ENCODE data around the gene MT1A.
"Not testable (repeated sequence)": the region's sequence is repeated elsewhere in the genome, so short reads cannot be mapped to it uniquely, and the experiment has no call there.

MT1A gene

DNA sequence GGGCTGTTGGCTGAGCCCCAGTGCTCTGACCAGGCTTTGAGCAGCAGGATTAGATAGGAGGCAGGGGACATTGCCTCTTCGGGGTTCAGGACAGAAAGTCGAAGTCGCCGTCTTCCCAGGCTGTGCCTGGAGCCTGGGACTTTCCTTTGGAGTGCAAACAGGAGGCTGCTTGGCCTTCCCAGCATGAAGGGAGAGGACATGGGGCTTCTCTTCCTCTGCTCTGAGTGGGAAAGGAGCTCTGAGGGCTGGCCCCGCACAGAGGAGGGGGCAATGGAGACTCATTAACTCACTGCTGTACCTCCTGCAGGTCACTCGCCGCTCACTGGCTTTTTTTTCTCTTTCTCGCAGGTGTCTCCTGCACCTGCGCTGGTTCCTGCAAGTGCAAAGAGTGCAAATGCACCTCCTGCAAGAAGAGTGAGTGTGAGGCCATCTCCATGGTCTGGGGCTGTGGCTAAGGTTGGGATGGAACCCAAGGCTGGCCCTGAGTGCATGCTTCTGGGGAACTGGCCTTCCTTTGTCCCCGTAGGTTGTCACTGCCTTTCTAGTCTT lies 19.9 kb downstream of the MT1A start:
- DNase-seq = no peak

DNA sequence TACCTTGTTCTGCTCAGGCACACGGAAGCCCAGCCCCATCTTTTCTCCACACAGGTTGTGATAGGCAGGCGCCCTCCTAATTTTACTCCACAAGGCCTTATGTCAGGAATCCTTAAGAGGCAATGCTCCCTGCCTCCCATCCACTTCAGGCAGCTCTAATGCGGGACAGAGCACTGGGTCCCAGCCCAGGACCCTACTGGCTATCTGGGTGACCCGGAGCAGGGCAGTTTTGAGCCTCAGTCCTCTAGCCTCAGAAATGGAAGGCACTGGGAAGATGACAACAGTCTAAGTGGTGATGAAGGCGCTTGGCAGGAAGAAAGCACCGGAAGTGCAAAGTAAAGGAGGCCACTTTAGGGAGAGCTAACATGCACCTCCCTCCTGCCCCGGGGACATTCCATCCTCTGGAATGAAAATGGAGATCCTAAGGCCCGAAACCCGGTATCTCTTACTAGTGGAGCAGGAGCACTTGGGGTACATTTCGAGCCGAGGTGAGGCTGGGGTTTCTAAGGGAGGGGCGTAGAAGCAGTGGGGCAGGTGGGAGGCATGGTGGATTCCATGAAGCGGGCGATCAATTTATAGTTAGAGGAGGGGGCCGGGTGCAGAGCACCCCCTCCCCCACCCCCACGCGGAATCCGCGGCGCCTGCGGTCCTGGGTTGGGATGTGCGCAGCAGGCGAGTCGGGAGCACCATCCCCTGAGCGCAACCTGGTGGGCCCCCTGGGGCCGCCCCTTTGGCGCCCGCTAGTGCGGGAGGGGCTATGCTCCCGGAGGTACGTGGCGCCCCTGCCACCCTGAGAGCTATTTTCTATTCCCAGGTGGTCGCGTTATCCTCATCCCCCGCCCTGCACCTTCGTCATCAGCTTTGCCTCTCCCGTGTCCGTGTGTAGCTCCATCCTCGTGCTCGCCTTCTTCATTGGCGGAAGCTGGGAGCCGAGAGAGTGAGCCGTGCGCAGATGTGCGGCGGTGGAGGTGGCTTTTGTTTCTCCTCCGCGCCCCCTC lies 24.2 kb downstream of the MT1A start:
- no peak for DNase-seq

DNA sequence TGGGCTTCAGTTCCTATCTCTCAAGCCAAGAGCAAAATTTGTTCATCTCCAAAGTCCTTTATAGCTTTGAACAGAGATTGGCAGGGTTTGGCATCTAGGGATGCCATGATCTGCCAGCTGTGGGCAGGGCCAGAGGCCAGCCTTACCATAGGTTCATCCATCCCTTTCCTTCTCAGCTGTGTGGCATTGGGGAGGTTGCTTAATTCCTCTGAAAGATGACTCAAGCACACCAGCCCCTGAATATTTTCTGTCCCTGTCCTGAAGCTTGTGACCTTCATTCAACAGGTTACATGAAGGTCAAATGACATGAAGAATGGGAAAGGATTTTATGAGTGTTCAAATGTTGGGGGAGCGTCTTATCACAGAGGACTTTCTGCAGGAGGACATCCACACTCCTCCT lies 26.0 kb downstream of the MT1A start:
- DNase-seq = no peak

DNA sequence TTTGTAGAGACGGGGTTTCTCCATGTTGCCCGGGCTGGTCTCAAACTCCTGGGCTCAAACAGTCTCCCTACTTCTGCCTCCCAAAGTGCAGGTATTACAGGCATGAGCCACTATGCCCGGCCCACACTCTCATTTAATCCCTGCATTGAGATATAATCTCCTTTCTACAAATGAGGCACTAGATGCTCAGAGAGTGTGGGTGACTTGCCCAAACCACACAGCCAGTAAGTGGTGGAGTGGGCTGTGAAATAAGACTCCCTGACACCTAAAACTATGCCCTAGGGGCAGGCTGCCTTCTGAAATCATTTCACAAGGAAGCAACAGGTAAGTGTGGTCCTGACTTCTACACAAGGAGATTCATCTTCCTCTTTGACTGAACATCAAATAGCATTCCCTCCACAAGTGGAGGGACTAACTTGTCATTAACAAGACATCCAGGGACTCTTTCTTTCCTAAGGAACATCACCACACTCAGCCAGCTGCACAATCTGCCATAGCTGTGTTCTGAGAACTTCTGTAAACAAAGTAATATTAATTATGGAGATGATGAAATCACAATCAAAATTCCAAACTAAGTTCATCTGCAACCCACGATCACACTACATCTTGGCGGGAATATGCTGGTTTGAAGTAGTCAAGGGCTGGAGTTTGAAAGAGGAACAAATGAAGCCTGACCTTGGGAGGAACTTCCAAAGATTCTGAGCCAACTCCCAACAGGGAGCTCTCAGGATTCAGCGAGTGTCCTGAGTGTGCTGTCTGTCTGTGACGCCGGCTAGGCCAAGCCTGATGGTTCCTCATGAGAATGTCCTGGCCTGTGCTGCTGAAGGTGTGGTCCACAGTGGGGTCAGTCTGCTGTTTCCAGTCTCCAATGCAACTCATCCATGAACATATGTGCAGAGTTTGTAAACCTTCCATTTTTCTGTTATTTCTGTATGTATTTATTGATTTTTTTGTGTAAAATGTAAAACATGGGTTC lies 27.1 kb downstream of the MT1A start:
- not testable (repeated sequence) for DNase-seq

DNA sequence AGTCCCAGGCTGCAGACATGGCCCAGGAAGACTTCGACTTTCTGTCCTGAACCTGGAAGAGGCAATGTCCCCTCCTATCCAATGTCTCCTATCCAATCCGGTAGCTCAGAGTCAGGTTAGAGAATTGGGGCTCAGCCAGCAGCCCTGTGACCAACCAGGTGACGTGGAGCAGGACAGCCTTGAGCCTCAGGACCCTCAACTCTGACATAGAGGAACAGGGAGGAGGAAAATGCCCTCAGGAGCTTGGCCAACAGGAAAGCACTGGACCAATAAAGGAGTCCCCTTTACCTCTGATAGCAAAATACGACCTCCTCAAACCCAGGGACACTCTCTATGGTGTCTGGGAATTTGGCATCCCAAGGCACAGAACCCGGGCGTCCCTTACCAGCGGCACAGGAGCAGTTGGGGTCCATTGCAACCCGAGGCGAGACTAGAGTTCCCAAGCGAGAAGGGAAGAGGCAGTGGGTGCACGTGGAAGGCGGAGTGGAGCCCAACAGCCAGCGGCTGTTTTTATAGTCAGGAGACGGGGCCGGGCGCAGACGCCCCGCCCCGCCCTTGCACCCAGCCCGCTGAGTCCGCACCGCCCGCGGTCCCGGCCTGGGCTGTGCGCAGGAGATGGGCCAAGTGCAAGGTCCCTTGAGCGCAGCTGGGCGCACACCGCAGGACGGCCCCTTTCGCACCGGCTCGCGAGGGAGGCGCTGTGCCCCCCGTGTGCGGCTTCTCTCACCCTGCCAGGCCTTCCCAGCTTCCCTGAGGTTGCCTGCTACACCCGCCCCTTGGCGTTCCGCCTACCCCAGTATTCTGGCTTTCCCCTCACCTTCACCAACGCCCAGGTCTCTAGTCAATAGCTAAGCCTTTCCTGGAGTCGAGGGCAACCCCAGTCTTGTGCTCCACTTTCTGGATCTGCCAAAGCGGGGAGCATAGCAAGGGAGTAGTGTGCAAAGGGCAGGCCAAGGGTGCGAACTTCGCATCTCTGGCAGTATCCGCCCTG lies 29.4 kb downstream of the MT1A start, which contains the start of gene MT1G:
Gene MT1G (minus strand): TSS at position 485 of the 991 bp plus-strand sequence. CDS start 72 bp downstream, at position 413.
- DNase-seq = no peak

DNA sequence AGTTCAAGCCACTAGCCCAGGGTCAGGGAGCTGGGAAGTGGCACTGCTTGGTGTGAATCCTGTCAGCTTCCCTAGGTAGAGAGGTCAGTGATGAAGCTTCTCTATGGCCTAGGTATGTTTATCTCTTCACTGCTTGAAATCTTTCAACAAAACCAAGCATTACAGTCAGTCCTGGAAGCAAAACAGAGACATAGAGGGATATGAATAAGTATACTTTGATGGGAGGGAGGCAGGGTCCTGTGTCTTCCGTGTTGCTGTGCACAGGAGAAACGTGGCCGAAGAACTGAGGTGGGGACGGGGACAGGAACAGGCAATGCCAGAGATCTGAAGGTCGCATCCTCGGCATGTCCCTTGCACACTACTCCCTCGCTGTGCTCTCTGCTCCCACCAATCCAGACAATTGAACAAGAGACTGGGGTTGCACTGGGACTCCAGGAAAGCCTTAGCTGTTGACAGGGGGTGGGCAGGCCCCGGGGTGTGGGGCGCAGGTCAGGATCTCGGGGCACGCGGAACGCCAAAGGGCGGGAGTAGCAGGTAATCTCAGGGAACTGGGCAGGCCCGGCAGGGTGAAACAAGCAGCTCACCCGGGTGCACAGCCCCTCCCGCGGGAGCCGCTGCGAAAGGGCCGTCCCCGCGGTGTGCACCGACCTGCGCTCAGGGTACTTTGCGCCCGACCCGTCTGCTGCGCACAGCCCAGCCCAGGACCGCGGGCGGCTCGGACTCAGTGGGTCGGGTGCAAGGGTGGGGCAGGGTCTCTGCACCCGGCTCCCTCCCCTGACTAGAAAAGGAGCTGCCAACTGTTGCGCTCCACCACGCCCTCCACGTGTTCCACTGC lies 30.8 kb downstream of the MT1A start, which contains the start of gene MT1H:
Gene MT1H (plus strand): TSS at position 810 of the 835 bp plus-strand sequence. CDS start 71 bp downstream, outside the sequence.
- no peak for DNase-seq

DNA sequence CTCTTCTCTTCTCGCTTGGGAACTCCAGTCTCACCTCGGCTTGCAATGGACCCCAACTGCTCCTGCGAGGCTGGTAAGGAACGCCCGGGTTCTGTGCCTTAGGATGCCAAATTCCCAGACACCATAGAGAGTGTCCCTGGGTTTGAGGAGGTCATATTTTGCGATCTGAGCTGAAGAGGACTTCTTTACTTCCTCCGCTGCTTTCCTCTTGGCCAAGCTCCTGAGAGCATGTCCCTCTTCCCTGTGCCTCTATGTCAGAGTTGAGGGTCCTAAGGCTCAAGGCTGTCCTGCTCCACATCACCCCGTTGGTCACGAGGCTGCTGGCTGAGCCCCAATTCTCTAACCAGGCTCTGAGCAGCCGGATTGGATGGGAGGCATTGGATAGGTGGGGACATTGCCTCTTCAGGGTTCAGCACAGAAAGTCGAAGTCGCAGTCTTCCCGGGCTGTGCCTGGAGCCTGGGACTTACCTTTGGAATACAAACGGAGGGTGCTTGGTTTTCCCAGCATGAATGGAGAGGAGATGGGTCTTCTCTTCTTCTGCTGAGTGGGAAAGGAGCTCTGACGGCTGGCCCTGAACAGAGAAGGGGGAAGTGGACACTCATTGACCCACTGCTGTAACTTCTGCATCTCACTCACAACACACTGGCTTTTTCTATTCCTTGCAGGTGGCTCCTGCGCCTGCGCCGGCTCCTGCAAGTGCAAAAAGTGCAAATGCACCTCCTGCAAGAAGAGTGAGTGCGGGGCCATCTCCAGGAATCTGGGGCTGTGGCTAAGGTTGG lies 31.6 kb downstream of the MT1A start:
- no peak for DNase-seq

DNA sequence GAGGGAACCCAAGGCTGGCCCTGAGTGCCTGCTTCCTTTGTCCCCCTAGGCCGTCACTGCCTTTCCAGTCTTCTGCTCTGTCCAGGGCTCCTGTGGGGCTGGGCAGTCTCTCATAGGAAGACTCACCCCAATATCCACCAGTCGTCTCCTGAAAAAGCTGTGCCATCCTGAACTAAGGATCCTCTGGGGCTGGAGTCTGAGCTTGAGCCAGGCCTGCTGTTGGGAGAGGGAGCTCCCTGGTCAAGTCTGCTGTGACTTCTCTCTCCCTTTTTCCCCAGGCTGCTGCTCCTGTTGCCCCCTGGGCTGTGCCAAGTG lies 32.1 kb downstream of the MT1A start:
- no peak for DNase-seq

DNA sequence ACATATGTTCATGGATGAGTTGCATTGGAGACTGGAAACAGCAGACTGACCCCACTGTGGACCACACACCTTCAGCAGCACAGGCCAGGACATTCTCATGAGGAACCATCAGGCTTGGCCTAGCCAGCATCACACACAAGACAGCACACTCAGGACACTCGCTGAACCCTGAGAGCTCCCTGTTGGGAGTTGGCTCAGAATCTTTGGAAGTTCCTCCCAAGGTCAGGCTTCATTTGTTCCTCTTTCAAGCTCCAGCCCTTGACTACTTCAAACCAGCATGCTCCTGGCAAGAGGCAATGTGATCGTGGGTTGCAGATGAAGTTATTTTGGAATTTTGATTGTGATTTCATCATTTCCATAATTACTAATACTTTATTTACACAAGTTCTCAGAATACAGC lies 33.2 kb downstream of the MT1A start:
- DNase-seq = not testable (repeated sequence)

DNA sequence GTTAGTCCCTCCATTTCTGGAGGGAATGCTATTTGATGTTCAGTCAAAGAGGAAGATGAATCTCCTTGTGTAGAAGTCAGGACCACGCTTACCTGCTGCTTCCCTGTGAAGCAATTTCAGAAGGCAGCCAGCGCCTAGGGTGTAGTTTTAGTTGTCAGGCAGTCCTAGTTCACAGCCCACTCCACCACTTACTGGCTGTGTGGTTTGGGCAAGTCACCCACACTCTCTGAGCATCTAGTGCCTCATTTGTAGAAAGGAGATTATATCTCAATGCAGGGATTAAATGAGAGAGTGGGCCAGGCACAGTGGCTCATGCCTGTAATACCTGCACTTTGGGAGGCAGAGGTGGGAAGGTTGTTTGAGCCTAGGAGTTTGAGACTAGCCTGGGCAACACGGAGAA lies 33.7 kb downstream of the MT1A start:
- DNase-seq = not testable (repeated sequence)

DNA sequence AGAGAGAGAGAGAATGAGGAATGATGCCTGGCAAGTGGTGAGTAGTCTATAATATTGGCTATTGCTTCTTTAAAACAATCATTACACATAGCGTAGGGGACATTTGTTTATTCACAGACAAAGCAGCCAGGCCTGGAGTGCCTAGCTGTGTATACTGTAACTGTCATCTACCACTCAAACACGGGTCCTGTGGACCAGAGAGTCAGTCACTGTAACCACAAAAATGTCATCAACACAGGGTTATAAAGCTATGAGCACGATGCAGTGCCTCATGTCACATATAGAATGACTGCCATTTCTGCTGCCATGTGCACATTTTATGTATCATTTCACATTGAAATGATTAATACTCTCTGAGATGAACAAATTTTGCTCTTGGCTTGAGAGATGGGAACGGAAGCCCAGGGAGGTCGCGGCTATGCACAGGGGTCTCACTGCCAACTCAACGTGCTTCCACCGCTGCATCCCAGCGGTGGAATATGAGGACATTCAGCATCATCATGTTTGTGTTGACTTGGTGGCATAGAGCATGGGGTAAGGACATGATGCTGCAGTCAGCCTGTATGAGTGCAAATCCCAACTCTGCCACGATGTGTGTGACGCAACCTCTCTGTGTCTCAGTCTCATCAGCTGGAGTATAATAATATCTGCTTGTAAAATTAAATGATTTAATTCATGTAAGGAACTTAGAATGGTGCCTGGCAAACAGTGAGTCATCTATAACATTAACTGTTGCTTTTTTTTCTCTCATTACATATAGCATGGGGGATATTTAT lies 34.5 kb downstream of the MT1A start:
- DNase-seq = no peak

DNA sequence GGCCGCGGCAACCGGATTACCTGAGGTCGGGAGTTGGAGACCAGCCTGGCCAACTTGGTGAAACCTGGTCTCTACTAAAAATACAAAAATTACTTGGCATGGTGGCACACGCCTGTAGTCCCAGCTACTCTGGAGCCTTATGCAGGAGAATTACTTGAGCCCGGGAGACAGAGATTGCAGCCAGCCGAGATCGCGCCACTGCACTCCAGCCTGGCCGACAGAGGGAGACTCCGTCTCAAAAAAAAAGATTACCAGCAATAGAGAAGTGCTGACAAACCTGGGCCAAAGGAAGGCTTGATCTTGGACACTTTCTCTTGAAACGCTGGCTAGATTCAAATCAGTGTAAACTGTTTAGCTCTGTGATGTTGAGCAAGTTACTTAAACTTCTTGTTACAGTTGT lies 35.5 kb downstream of the MT1A start:
- no peak for DNase-seq

DNA sequence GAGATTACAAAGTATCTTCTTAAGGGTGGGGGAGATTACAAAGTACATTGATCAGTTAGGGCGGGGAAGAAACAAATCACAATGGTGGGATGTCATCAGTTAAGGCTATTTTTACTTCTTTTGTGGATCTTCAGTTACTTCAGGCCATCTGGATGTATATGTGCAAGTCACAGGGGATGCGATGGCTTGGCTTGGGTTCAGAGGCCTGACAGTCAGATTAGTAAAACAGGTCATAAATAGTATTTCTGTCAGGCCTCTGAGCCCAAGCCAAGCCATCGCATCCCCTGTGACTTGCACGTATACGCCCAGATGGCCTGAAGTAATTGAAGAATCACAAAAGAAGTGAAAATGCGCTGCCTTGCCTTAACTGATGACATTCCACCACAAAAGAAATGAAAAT lies 36.1 kb downstream of the MT1A start:
- DNase-seq = not testable (repeated sequence)

DNA sequence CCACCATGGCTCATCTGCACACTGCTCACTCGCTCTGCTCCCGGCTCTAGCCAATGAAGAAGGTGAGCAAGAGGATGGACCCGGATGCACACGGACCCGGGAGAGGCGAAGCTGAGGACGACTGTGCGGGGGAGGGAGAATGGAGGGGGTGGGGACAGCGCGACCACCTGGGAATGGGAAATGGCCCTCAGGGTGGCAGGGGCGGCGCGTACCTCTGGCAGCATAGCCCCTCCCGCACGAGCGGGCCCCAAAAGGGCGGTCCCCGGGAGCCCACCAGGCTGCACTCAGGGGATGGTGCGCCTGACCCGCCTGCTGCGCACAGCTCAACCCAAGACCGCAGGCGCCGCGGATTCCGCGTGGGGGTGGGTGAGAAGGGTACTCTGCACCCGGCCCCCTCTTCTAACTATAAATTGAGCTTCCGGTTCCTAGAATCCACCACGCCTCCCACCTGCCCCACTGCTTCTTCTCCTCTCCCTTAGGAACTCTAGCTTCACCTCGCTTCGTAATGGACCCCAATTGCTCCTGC lies 37.3 kb downstream of the MT1A start:
- DNase-seq = peak; percentile 16

DNA sequence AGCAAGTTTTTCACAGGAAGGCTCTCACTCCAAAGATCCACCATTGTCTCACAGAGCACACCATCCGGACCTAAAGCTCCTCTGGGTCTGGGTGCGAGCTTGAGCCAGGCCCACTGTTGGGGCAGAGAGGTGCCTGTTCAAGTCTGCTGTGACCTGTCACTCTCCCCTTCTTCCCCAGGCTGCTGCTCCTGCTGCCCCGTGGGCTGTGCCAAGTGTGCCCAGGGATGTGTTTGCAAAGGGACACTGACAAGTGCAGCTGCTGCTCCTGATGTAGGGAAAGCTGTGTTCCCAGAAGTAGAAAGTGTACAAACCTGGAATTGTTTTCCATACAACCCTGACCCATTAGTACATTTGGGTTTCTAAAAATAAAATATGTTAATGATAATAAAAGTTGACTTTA lies 39.0 kb downstream of the MT1A start:
- no peak for DNase-seq

DNA sequence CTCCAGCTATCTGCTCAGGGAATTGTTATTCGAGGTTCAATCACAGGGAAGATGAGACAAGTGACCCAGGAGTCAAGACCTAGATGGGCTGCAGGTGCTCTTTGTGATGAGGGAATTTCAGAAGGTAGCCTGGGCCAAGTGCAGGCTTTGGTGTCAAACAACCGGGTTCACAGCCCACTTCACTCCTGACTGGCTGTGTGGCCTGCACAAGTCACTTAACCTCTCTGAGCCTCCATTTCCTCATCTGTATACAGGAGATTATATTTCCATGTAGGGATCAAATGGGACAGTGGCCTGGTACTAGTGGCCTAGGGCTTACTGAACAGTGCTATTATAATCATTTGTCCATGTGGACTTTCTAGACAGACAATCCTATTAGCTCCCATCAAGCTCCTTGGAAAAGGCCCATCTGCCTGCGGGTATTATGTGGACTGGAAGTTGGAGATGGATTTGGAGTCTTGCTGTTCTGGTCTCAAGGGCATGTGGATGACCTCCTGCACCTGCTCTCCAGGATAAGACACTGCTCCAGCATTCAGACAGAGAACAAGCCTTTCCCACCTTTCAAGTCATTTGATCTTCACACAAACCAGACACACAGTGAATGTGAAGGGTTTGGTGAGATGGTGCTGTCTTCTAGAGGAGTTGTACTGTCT lies 40.7 kb downstream of the MT1A start:
- no peak for DNase-seq

DNA sequence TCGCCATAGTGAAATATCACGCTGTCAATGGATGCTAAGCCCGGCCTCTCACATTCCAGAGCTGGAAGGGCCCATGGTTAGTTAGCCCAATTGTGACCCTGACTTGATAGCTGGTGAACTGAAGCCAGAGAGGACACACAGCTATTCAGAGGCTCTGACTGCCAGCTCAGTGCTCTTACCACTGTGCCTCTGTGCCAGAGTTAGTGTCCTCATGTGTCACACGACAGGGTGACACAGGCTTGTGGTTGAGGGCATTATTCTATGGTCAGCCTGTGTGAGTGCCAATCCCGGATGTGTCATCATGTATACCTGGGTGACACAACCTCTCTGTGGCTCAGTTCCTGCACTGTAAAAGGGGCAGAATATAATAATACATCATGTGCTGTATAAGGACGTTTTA lies 41.4 kb downstream of the MT1A start:
- no peak for DNase-seq
